ENCODE data around the gene CSK.

DNA sequence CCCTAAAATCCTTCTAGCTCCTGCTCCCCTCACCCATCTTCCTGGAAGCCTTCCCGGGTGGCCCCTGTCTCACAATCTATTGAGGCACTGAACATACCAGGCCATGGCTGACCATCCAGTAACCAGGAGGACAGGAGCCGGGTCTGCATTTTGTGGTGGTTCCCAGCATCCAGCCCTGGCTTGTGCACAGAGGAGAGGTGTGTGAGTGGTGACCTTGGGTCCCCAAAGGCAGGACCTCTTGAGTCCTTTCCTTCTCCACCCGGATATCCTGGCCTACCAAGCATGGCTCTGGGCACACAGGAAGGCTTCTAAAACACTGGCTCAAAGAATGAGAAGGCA lies 7.8 kb downstream of the CSK start:
- TF ChIP-seq, protein P1, sequence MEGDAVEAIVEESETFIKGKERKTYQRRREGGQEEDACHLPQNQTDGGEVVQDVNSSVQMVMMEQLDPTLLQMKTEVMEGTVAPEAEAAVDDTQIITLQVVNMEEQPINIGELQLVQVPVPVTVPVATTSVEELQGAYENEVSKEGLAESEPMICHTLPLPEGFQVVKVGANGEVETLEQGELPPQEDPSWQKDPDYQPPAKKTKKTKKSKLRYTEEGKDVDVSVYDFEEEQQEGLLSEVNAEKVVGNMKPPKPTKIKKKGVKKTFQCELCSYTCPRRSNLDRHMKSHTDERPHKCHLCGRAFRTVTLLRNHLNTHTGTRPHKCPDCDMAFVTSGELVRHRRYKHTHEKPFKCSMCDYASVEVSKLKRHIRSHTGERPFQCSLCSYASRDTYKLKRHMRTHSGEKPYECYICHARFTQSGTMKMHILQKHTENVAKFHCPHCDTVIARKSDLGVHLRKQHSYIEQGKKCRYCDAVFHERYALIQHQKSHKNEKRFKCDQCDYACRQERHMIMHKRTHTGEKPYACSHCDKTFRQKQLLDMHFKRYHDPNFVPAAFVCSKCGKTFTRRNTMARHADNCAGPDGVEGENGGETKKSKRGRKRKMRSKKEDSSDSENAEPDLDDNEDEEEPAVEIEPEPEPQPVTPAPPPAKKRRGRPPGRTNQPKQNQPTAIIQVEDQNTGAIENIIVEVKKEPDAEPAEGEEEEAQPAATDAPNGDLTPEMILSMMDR (IDR thresholded peaks at IDR 0.05): no peak
- TF ChIP-seq POLR2A (IDR thresholded peaks at IDR 0.05): no peak
